Spleen (tissue), 11 donors: ENCODE measurements around the gene MORN3. TPM values are rescaled to one million over a fixed set of nuclear protein-coding genes. Genes with fewer than 3 reads are reported as not detected.
"Not testable (repeated sequence)": the region's sequence is repeated elsewhere in the genome, so short reads cannot be mapped to it uniquely, and the experiment has no call there.

ENCODE experiments used
- DNase-seq: peaks from one replicate; pipeline ENCODE4 v3.0.0-alpha.2; 2020
- H3K27ac ChIP-seq, 8 donors: fragments of 200-600 bp; sonication (generic) in 7 of 8; 1 replicate in 4 of 8; 2 replicates in 4 of 8; pipeline versions ENCODE4 v1.5.0 to v1.8.0; 2016 to 2021; ENCODE audit warnings: inconsistent platforms in 4 of 8, mild to moderate bottlenecking in 4 of 8, moderate library complexity in 1 of 8
- H3K27me3 ChIP-seq, 7 donors: fragments of 200-600 bp; sonication (generic) in 6 of 7; replicated peaks in 1 of 7; 1 replicate in 4 of 7; 2 replicates in 3 of 7; pipeline versions ENCODE4 v1.5.0 to v1.8.0; 2016 to 2021; ENCODE audit warnings: inconsistent platforms in 3 of 7, mild to moderate bottlenecking in 1 of 7
- H3K36me3 ChIP-seq, 6 donors: fragments of 200-600 bp; sonication (generic) in 5 of 6; 1 replicate in 4 of 6; 2 replicates in 2 of 6; pipeline versions ENCODE4 v1.5.0 to v1.8.0; 2016 to 2021; ENCODE audit warnings: inconsistent platforms in 2 of 6
- H3K4me1 ChIP-seq, 6 donors: fragments of 200-600 bp; sonication (generic) in 5 of 6; 1 replicate in 3 of 6; 2 replicates in 3 of 6; pipeline versions ENCODE4 v1.5.0 to v1.8.0; 2016 to 2021; ENCODE audit warnings: inconsistent platforms in 3 of 6
- H3K4me3 ChIP-seq, 8 donors: fragments of 200-600 bp; sonication (generic) in 7 of 8; 1 replicate in 4 of 8; 2 replicates in 4 of 8; pipeline versions ENCODE4 v1.5.0 to v1.8.0; 2016 to 2021; ENCODE audit warnings: inconsistent platforms in 4 of 8, mild to moderate bottlenecking in 4 of 8, moderate library complexity in 2 of 8
- H3K9me3 ChIP-seq, 8 donors: fragments of 200-600 bp; sonication (generic) in 7 of 8; 1 replicate in 4 of 8; 2 replicates in 4 of 8; pipeline versions ENCODE4 v1.5.0 to v1.8.0; 2016 to 2021; ENCODE audit warnings: inconsistent platforms in 4 of 8
- CTCF ChIP-seq, 11 experiments: fragments of 200-600 bp in 7 of 11; fragments of 450-650 bp in 4 of 11; sonication (generic) in 4 of 11; IDR thresholded peaks in 8 of 11; conservative IDR thresholded peaks in 3 of 11; 1 replicate in 7 of 11; 2 replicates in 4 of 11; pipeline versions ENCODE4 v1.4.0 to v1.8.0; 2016 to 2021; ENCODE audit warnings: antibody characterized with exemption in 11 of 11, inconsistent platforms in 4 of 11, mild to moderate bottlenecking in 1 of 11
- POLR2A ChIP-seq, 3 donors: fragments of 450-650 bp; IDR thresholded peaks; one replicate each; pipeline ENCODE4 v1.5.1; 2017; ENCODE audit warnings: antibody characterized with exemption in 3 of 3, mild to moderate bottlenecking in 1 of 3
- POLR2AphosphoS5 ChIP-seq, 3 donors: sonication (generic); formaldehyde crosslinking; IDR thresholded peaks; one replicate each; pipeline ENCODE4 v1.5.1; 2017; ENCODE audit warnings: antibody characterized with exemption in 3 of 3
- WGBS, 5 donors: extraction: QIAGEN DNeasy Blood & Tissue Kit in 3 of 5; methylation state at CpG; one replicate each; pipeline versions ENCODE4 v1.1.5 to v1.1.7; 2013 to 2018; 5-methylcytosine and 5-hydroxymethylcytosine counted together
- intact Hi-C: fragments of 100-400 bp; cut with DNase I; formaldehyde crosslinking; loops from one replicate; pipeline ENCODE4 v1.15.0; 2023; ENCODE audit warnings: low total_unique reads
- polyA plus RNA-seq, 3 donors: library from polyadenylated mRNA; stranded (reverse); fragments of 200-250 nt; gene quantifications; one replicate each; pipeline ENCODE4 v1.2.1, GENCODE V29; 2013
- total RNA-seq, 7 donors: library from RNA; depleted of rRNA in 3 of 7; stranded (reverse); fragments of >200 nt in 3 of 7; fragmentation: NEBNext Ultra II Directional in 4 of 7; extraction: Animal tissue kit (Norgen Biotek cat#: 25700) in 4 of 7; gene quantifications; one replicate each; pipeline versions ENCODE4 v1.1.0 to v1.2.1, GENCODE V29; 2016 to 2021
- donor health status: healthy with polysubstance abuse.
- donor health status: DM: no; HTN: no; CAD: no; lungs with moderate emphysema.
- donor health status: DM: no; HTN: no; CAD: no.
- donor health status: Bipolar disorder and iron deficiency.
- donor health status: healthy.
- donor health status: DM: no; HTN: no; CAD: no.
- donor health status: DM: yes; HTN: yes; CAD: no.

The MORN3 gene
- total and polyA plus RNA-seq, 10 donors, result 0.17 to 2.5 (median 1.0) TPM; not detected in 1

GRCh38 chr12:121688966-121689365, 19.5 kb upstream of the MORN3 start:
- no peak for TF ChIP-seq POLR2AphosphoS5 (IDR thresholded peaks at IDR 0.05)
- TF ChIP-seq POLR2A (IDR thresholded peaks at IDR 0.05), result no peak
- no peak for TF ChIP-seq CTCF (IDR thresholded peaks at IDR 0.05 in 8 of 11, conservative IDR thresholded peaks at IDR 0.05 in 3 of 11)
- no peak overlapping the region for H3K27ac ChIP-seq
- no peaks in the 10 kb centered on the region for H3K36me3 ChIP-seq
- H3K27me3 ChIP-seq, result no peaks in the 10 kb centered on the region
- peaks cover 6 to 22% (median 16%) of the 10 kb centered on the region in 6 donors for H3K4me1 ChIP-seq
- H3K9me3 ChIP-seq, result no peaks in the 10 kb centered on the region
- WGBS, 5 donors, result 88 to 97% (median 94%) methylated on average over 3 of the region's 3 CpGs
- intact Hi-C loops, result no loop called here
- H3K4me3 ChIP-seq, result no peak overlapping the region
- DNase-seq, result no peak

GRCh38 chr12:121679661-121680197, 10.3 kb upstream of the MORN3 start:
- intact Hi-C loops, result loop anchor here (5.0 kb wide), 1 partner anchor 127 kb away; no protein-coding TSS in a partner anchor
- peaks cover 0 to 17% (median 4%) of the 10 kb centered on the region in 6 donors for H3K4me1 ChIP-seq
- WGBS, 5 donors, result 90 to 94% (median 93%) methylated on average over 13 of the region's 13 CpGs

GRCh38 chr12:121678716-121679300, 9.4 kb upstream of the MORN3 start:
- Histone ChIP-seq H3K4me1 (peaks cover 0 to 17% (median 4%) of the 10 kb centered on the region in 6 donors), H3K27ac (no peak overlapping the region), H3K4me3 (no peak overlapping the region), H3K36me3 (no peaks in the 10 kb centered on the region), H3K27me3 (no peaks in the 10 kb centered on the region), H3K9me3 (no peaks in the 10 kb centered on the region)
- 77 to 81% (median 79%) methylated on average over 9 of the region's 9 CpGs for WGBS, 5 donors
- intact Hi-C loops, result no loop called here
- no peak for DNase-seq
- TF ChIP-seq CTCF (IDR thresholded peaks at IDR 0.05 in 8 of 11, conservative IDR thresholded peaks at IDR 0.05 in 3 of 11) (no peak), POLR2AphosphoS5 (IDR thresholded peaks at IDR 0.05) (no peak), POLR2A (IDR thresholded peaks at IDR 0.05) (no peak)

More at GRCh38 chr12:121679661-121680197, 10.3 kb upstream of the MORN3 start:
- not testable (repeated sequence) for H3K4me3 ChIP-seq, H3K9me3 ChIP-seq, H3K36me3 ChIP-seq, H3K27ac ChIP-seq, DNase-seq, H3K27me3 ChIP-seq

GRCh38 chr12:121678305-121678704, 8.9 kb upstream of the MORN3 start:
- Histone ChIP-seq H3K4me1 (peaks cover 0 to 17% (median 4%) of the 10 kb centered on the region in 6 donors), H3K36me3 (no peaks in the 10 kb centered on the region), H3K4me3 (no peak overlapping the region), H3K27me3 (no peaks in the 10 kb centered on the region), H3K27ac (no peak overlapping the region), H3K9me3 (no peaks in the 10 kb centered on the region)
- WGBS, 5 donors, result 70 to 79% (median 74%) methylated on average over 3 of the region's 3 CpGs
- TF ChIP-seq POLR2AphosphoS5 (IDR thresholded peaks at IDR 0.05), result no peak
- TF ChIP-seq POLR2A (IDR thresholded peaks at IDR 0.05), result no peak
- no peak for TF ChIP-seq CTCF (IDR thresholded peaks at IDR 0.05 in 8 of 11, conservative IDR thresholded peaks at IDR 0.05 in 3 of 11)
- no peak for DNase-seq
- intact Hi-C loops, result no loop called here
